GM13976 (cell line): ENCODE measurements around the gene GAB2.
"Not testable (repeated sequence)": the region's sequence is repeated elsewhere in the genome, so short reads cannot be mapped to it uniquely, and the experiment has no call there.

Experiments used
- DNase-seq: peaks from one replicate; pipeline ENCODE4 v3.0.0; 2012; ENCODE audit warnings: low spot score
- CTCF ChIP-seq: IDR thresholded peaks from 2 replicates; pipeline ENCODE4 v1.5.1; 2012; ENCODE audit warnings: borderline replicate concordance, mild to moderate bottlenecking; ENCODE audit not compliant: insufficient read depth; ENCODE audit errors: extremely low read depth, missing control alignments, control extremely low read depth
- in situ Hi-C: fragments of 300-500 bp; cut with MboI; formaldehyde crosslinking; loops from one replicate; pipeline ENCODE4 v1.12.0; 2022; ENCODE audit warnings: low sequenced_read_pairs, mixed read lengths, inconsistent platforms; ENCODE audit not compliant: unreplicated experiment

GAB2 gene

GRCh38 chr11:78276311-78276710, 141.3 kb downstream of the GAB2 start:
- no peak for TF ChIP-seq CTCF
- DNase-seq = no peak
- in situ Hi-C loops = no loop called here

GRCh38 chr11:78274739-78275138, 142.9 kb downstream of the GAB2 start:
- TF ChIP-seq CTCF = no peak
- no peak for DNase-seq
- in situ Hi-C loops = no loop called here

GRCh38 chr11:78272625-78273269, 144.9 kb downstream of the GAB2 start:
- in situ Hi-C loops, DNase-seq: not testable (repeated sequence)

GRCh38 chr11:78271801-78272200, 145.8 kb downstream of the GAB2 start:
- in situ Hi-C loops, DNase-seq: not testable (repeated sequence)

GRCh38 chr11:78270971-78271370, 146.6 kb downstream of the GAB2 start:
- no peak for DNase-seq
- in situ Hi-C loops = no loop called here
- no peak for TF ChIP-seq CTCF

GRCh38 chr11:78269806-78270205, 147.8 kb downstream of the GAB2 start:
- TF ChIP-seq CTCF = no peak
- in situ Hi-C loops = no loop called here
- DNase-seq = no peak

- no peak for TF ChIP-seq CTCF
- no peak for DNase-seq
- in situ Hi-C loops = no loop called here
Observed at GRCh38 chr11:78268591-78269410, 148.8 kb downstream of the GAB2 start.
